NCI-H1417 treated with DMSO at 0.1 percent for 48 hours (cell line): ENCODE data around the gene SLC10A3.

Experiments used
- DNase-seq: peaks from one replicate; lab custom pipeline; 2025; lab: John Stamatoyannopoulos, UW

The SLC10A3 gene, protein sequence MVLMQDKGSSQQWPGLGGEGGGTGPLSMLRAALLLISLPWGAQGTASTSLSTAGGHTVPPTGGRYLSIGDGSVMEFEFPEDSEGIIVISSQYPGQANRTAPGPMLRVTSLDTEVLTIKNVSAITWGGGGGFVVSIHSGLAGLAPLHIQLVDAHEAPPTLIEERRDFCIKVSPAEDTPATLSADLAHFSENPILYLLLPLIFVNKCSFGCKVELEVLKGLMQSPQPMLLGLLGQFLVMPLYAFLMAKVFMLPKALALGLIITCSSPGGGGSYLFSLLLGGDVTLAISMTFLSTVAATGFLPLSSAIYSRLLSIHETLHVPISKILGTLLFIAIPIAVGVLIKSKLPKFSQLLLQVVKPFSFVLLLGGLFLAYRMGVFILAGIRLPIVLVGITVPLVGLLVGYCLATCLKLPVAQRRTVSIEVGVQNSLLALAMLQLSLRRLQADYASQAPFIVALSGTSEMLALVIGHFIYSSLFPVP

DNA sequence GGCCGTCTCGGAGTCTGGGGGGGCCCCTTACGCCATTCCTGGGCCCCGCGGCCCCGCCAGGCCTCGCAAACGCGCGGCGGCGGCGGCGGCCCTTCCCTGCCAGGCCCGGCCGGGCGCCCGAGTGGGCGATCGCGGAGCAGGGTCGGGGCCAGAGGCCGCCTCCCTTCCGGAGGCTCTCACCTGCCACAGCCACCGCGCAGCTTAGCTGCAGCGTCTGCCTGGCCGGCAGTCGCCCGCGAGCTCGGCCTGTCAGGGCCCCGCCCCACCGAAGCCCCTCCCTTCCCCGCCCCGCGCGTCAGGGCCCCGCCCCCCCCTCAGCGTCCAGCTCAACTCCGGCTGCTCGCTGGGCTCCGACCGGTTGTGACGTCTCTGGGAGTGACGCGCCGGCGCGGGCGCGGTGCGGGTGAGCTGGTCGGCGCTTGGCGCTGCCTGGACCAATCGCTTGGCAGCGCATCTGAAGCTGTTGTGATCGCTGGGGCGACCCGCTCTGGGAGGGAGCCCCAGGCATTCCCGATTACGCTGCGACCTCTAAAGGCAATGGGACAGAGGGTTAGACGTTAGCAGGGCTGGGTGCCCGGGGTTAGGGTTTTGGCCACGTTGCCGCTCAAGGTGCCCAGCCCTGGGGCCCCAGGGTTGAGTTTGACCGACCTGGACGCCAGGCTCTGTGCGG lies at the start of gene SLC10A3:
Gene SLC10A3, minus strand, starts transcription at position 216 of the 670 bp plus-strand sequence. CDS start 1,689 bp downstream, outside the sequence.
- DNase-seq, result peak; percentile 53

DNA sequence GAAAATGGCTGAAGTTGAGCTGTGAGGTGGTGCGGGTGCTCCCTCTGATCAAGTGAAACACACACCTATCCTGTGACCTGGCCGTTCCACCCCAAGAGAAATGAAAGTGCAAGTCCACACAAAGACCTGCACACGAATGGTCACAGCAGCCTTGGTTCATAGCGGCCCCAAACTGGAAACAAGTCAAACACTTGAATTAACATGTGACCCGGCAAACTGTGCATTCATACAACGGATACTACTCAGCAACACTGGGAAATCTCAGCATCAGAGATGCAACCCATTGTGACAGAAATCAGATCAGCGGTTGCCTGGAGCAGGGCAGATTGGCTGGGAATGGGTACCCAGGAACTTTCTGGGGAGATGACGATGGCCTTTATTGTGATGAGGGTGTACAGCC lies 48.6 kb upstream of the SLC10A3 start:
- no peak for DNase-seq

DNA sequence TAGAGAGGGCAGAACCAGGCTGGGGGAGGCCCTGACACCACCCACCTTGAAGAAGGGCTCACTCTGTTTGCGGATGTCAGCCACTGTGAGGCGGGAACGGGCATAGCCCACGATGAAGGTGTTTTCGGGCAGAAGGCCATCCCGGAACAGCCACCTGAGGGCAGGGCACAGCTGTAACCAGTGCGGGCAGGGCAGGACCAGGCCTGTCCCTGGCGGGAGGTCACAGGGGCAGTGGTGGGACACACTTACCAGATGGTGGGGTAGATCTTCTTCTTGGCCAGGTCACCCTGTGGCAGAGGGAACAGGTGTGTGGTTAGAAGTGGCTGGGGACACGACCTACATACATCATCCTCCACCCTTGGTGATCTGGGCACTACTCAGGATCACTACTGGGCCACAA lies 45.5 kb upstream of the SLC10A3 start:
- DNase-seq, result no peak

DNA sequence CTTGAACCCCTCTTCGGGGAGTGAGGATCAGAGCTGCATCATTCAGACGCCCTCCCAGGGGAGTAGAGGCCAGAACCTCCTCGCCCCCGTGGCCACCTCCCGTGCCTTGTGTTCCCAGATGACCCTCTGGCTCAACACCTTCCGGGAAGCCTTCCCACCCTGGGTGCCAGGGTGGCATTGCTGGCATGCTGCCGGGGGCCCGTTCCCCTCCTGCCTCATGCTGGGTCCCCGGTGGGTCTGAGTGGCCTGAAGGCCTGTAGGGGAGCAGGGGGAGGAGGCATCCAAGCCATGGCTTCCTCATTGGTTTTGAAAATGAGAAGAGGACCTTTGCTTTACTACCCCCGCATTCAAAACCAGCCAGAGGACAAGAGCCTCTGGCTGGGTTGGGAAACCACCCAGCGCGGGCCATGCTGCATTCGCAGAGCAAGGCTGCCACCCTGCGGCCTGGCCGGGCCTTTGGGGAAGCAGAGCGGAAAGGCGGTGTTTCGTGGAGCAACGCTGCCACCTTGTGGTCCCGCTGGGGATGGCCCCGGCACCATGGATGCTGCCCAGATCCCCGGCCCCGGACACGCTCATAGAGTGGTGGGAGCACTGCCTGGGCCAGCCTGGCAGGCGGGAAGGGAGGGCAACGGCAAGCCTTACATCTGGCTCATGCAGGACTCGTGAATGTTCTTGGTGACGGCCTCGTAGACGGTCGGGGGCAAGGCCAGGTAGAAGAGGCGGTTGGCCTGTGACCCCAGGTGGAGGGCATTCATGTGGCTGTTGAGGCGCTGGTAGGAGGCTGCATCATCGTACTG lies 44.3 kb upstream of the SLC10A3 start:
- DNase-seq, result no peak

DNA sequence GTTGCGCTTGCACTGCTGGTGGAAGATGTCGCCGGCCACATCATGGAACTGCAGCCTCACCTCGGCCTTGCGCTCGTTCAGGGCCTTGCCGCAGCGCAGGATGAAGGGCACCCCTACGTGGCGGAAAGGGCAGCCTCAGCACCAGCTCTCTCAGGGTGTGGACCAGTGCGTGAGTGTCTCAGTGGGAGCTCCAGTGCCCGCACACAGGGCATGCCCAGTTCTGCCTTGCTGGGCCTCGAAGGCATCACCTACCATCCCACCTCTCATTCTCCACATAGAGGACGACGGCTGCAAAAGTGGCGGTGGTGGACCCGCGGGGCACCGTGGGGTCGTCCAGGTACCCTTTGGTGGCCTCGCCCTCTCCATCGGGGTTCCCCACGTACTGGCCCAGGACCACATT lies 42.3 kb upstream of the SLC10A3 start:
- no peak for DNase-seq

DNA sequence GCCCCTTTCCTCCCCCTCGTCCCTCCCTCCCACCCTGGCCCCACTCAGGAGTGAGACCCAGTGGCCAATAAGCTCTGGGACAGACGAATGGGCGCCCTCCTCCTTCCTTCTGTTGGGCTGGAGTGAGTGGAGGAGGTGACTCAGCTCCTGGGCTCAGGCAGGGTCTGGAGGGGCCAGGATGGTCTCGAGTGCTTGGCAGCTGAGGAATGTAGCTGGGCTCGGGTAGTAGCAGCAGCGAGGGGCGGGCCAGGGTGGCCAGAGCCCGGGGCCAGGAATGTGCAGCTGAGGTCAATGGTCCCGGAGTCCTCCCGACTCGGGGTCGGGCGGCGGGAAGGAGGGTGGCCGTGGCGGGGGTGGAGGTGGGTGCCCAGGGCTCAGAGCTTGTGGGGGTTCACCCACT lies 41.2 kb upstream of the SLC10A3 start:
- DNase-seq, result no peak

DNA sequence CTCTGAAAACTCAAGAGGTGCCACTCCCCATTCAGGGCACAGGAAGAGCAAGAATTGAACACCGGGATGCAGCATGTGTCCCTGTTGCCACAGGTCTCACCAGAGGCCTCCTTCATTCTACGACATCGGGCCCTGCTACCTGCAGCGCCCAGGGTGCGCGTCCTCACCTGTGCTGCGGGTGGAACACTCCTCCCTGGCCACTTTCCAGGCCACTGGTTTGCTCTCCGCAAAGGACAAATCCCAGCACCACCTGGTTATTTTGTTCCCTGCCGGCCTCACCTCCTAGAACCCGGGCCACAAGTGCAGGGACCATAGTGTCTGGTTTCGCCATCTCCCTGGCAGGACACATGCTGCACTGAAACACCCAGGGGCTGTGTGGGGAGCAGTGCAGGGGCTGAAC lies 39.9 kb upstream of the SLC10A3 start:
- no peak for DNase-seq

DNA sequence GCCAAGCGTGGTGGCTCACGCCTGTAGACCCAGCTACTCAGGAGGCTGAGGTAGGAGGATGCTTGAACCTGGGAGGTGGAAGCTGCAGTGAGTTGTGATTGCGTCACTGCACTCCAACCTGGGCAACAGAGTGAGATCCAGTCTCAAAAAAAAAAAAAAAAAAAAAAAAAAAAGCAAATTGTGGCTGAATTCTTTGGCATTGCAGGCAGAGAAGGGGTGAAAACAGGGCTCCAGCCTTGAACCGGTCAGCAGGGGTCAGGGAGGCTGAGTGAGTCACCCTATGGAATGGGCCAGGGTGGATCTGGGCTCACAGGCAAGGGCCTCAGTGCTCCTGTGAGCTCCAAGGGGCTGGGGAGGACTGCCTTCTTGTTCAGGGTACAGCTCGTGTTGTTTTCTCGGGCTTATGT lies 38.8 kb upstream of the SLC10A3 start:
- DNase-seq, result no peak

DNA sequence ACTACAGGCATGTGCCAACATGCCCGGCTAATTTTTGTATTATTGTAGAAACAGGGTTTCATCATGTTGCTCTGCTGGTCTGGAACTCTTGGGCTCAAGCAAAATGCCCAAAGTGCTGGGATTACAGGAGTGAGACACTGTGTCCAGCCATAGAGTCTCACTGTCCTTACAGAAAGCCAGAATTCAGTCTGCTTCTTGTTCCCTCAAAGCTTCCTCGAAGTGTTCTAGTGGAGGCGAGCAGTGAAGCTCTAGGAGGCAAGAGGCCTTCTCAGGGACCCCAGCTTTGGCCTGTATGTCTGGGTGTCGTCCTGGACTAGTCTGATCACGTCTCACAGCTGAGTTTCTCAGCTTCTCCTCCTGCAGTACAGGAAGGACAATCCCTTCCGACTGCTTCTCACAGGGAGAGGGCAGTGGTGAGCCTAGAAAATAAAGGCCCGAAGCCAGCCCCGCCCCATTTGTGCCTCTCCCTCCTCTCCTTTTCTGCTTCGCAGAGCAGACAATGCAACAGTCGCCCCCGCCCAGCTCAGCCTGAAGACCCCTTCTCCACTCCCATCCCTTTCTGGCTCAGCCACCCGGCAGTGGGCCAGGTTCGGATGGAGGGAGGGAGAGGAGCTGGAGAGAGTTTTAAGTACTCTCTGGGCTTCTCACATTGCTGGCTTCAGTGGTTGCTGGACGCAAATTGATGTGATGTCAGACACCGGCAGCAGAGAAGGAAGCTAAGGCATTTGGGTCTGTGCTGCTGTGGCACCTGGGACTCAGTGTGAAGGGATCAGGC lies 36.7 kb upstream of the SLC10A3 start:
- peak; percentile 6 for DNase-seq

DNA sequence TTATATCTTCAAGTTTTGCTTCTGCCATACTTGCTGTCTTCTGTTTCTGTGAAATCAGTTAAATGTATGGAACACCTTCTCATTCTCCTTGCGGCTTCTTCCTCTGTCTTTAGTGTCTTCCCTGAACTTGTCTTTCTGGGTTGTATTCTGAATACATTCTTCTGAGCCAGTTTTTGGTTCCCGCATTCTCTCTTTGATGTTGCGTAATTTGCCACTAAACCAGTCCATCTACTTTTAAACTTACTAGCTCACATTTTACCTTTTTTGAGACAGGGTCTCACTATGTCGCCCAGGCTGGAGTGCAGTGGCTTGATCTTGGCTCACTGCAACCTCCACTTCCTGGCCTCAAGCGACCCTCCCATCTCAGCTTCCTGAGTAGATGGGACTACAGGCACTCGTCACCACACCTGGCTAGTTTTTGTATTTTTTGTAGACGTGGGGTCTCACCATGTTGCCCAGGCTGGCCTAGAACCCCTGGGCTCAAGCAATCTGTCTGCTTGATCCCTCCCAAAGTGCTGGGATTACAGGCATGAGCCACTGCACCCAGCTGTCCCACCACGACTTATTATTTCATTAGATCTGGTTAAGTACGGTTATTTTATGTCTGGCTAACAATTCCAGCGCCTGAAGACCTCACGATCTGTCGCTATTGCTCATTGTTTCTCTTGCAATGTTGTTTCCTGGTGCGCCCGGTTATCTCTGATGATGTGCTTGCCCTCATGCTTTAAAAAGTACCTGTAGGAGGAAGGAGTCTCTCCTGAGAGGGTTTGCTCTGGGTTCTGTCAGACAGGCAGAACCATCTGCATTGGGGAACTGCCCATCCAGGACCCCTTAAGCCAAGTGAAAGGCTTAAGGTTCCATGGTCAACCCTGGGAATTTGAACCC lies 35.4 kb upstream of the SLC10A3 start:
- no peak for DNase-seq

DNA sequence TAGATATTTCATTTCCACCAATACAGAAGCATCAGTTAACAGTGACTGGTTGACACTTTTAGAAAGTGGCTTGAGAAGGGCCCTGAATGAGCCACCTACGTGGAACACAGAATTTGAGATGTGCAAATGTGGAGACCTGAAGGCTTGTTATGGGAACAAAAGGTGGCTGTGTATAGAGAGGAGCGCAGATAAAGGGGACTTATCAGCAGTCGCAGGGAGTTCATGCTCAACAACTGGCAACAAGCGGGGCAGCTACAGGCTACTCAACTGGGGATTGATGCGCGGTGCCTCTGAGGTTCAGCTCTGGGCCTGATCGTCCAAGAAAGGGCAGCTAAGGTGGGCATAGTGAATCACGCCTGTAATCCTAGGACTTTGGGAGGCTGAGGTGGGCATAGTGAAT lies 29.0 kb upstream of the SLC10A3 start:
- no peak for DNase-seq

DNA sequence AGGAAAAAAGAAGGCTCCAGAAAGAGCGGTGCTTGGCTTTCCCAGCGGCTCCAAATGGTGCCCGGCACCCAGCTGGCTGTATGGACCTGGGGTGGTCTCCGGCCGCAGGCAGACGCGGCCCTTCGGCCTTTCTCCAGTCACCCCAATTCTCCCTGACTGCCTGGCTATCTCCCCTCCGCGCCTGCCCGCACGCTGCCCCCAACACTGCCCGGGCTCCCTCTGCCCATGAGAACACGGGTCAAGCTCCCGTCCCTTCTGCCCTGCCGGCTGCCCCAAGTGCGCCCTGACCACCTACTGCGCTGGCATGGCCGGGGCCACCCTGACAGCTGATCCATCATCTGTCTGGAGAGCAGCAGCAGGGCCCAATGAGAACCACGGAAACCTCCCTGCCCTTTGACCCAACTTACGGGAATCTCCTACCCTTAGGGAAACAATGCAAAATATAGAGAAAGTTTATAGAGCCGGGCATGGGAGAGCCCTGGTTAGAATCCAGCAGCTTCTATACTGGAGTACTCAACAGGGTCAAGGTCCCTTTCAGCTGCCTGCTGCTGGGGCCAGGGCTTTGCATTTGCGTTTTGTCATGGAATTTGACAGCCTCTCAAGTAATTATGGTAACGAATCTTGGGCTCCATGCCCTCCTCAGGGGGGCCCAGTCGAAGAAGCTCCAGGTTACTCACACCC lies 26.8 kb upstream of the SLC10A3 start:
- no peak for DNase-seq

DNA sequence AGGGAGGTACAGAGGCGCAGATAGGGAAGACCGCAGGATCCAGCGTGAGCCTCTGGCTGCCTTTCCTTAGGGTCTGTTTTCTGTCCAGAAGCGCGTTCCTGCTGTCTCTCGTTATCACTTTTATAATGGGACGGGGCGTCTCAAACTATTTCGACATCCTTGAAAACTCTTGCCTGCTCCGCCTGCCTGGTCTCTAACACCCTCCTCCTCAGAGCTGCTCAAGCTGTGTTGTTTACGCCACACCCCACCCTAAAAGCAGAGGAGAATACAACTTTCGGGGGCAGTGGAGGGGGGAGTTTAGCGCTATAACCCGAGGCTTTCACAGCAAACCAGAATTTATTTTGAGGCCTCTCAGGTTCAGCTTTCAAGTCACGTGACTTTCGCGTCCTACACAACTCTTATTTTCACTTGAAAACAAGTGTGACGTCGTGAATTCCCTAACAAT lies 26.2 kb upstream of the SLC10A3 start:
- DNase-seq, result no peak

DNA sequence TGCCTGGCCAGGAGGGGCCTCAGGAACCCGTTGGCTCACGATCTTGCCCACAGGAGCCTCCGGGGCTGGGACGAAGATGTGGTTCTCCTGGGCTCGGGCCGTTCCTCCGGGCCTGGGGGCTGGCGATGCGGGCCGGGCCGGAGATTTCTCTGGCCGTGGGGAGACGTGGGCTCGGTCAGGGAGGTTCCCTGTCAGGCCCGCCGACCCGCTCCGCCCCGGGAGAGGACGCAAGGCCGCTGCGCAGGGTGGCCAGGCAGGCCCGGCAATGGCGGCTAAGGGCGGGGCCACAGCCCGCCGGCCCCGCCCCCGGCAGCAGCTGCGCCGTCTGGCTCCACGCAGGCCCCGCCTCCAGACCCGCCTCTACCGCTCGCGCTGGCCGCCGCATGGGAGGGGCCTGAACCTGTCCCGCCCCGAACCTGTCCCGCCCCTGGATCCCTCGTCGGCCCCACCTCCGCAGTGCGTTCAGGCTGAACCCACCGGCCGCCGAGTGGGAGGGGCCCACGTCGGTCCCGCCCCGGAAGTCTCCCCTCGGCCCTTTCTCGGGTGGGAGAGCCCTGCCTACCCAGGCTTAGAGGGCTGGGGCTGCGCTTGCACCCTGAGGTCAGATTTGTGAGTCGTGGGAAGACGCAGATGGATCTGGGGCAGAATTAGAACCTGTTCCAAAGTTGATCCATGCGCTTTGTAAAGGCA lies 25.7 kb upstream of the SLC10A3 start, which contains the start of gene FAM3A:
Gene FAM3A, minus strand, starts transcription at position 267 of the 690 bp plus-strand sequence. CDS start 460 bp downstream, outside the sequence.
- DNase-seq, result peak; percentile 70

DNA sequence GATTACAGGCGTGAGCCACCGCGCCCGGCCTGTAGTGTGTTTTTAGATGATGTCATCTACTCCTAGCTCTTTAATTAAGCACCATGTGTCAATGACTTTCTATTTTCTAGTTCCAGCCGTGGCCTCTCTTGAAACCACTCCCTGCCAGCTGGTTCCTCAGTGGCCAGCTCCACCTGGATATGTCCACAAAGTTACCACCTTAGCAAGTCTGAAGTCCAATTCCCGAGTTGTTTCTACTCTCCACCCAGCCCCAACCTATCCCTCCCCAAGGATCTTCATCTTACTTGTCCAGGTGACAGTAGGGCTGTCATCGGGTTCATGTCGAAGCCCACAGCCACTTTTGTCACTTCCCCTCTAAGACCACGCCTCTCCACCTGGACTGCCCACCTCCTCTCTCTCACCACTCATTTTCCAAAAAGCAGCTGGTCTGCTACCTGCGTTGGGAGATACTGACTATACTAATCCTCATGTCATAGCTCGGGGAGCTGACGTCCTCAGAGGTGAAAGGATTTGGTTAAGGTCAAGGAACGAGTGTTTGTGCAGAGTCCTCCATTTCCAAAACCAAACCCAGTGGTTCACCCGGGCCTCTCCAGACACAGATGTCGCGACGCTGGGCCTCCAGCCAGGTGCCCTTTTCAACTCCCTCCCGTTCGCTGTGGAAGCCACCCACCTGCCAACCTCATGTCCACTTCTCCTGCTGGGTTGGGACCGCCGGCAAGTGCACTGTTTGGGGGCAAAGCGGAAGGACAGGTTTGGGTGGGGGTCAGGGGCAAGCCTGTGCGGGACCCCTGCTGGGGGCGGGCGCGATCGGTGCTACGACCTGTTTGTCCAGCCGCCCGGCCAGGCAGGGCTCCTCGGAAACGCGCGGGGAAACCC lies 24.9 kb upstream of the SLC10A3 start:
- no peak for DNase-seq

DNA sequence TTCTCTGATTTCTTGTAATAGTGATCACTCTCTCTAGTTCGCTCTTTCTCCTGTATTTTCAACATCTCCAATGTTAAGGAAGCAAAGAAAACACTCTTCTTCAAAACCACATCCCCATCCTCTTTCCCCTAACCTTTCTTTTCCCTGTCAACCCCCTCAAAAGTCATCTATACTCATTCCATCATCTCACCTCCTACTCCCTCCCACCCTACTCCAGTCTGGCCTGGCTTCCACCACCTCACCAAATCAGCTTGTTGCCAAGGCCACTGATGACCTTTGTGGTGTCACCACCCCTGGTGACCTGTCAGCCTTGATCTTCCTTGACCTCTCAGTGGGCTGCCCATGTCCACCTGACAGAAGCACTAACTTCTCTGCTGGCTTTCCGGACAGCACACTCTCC lies 23.3 kb upstream of the SLC10A3 start:
- no peak for DNase-seq

DNA sequence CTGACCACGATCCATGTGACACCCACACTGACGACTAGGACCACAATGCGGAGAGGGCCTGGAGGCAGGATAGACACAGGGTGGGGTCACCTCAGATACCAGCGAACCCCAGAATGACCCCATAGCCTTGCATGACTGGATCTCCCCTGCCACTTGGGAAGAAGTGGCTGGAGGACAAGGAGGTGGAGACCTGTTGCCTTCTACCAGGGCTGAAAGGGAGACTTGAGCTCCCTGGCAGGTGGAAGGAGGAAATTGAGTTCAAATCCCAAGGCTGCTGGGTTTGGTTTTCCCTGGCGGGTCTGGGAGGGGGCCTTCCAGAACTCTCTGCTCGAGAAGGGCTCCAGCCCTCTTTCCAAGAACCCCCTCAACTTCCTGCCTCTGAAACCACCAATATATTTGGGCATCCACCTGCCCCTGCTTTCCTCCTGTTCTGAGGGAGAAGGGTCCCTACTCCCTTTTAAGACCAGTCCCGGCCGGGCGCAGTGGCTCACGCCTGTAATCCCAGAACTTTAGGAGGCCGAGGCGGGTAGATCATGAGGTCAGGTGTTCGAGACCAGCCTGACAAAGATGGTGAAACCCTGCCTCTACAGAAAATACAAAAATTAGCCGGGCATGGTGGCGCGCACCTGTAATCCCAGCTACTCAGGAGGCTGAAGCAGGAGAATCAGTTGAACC lies 22.6 kb upstream of the SLC10A3 start:
- DNase-seq, result no peak

DNA sequence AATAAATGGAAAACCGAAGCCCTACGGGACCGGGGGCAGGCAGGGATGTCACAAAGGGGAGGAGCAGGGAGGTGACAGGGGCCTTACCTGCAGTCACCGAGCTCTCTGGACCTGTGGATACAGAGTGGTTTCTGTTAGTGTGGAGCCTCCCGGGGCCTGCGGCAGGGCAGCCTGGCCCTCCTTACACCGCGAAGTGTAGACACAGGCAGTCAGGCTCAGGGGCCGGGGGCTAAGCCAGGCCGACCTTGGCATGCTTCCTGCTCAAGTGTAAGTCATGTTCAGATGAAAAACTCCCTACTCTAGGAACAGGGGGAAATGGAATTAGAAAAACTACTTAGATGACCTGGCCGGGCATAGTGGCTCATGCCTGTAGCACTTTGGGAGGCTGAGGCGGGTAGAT lies 21.3 kb upstream of the SLC10A3 start:
- DNase-seq, result no peak
